GM13976 (cell line): ENCODE results near the gene CDHR3.

Experiments
- DNase-seq: peaks from one replicate; pipeline ENCODE4 v3.0.0; 2012; ENCODE audit warnings: low spot score
- in situ Hi-C: fragments of 300-500 bp; cut with MboI; formaldehyde crosslinking; loops from one replicate; pipeline ENCODE4 v1.12.0; 2022; ENCODE audit warnings: low sequenced_read_pairs, mixed read lengths, inconsistent platforms; ENCODE audit not compliant: unreplicated experiment
- TF ChIP-seq, protein P1 (sequence below): IDR thresholded peaks from 2 replicates; pipeline ENCODE4 v1.5.1; 2012; ENCODE audit warnings: borderline replicate concordance, mild to moderate bottlenecking; ENCODE audit not compliant: insufficient read depth; ENCODE audit errors: extremely low read depth, missing control alignments, control extremely low read depth

Gene CDHR3

DNA sequence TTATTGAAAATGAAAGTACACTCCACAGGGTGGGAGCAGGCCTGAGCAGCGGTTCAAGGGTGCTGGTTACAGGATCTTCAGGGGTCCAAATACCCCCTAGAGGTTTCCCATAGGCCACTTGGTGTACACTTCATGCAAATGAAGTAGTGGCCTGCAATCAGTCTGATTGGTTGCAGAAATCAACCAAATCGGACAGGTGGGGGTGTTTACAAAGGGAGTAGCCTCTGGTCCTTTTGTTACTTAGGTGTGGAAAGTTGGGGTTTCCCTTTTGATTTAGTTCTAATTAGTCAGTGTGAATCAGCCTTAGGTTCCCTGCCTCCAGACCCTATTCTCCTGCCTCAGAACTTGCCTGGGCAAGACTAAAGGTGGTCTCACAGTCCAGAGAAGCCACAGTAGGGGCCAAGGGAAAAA lies 99.5 kb downstream of the CDHR3 start:
- no peak for DNase-seq
- TF ChIP-seq, protein P1, sequence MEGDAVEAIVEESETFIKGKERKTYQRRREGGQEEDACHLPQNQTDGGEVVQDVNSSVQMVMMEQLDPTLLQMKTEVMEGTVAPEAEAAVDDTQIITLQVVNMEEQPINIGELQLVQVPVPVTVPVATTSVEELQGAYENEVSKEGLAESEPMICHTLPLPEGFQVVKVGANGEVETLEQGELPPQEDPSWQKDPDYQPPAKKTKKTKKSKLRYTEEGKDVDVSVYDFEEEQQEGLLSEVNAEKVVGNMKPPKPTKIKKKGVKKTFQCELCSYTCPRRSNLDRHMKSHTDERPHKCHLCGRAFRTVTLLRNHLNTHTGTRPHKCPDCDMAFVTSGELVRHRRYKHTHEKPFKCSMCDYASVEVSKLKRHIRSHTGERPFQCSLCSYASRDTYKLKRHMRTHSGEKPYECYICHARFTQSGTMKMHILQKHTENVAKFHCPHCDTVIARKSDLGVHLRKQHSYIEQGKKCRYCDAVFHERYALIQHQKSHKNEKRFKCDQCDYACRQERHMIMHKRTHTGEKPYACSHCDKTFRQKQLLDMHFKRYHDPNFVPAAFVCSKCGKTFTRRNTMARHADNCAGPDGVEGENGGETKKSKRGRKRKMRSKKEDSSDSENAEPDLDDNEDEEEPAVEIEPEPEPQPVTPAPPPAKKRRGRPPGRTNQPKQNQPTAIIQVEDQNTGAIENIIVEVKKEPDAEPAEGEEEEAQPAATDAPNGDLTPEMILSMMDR, result no peak
- in situ Hi-C loops, result loop anchor here (25.0 kb wide), 1 partner anchor 400 kb away; no protein-coding TSS in a partner anchor

DNA sequence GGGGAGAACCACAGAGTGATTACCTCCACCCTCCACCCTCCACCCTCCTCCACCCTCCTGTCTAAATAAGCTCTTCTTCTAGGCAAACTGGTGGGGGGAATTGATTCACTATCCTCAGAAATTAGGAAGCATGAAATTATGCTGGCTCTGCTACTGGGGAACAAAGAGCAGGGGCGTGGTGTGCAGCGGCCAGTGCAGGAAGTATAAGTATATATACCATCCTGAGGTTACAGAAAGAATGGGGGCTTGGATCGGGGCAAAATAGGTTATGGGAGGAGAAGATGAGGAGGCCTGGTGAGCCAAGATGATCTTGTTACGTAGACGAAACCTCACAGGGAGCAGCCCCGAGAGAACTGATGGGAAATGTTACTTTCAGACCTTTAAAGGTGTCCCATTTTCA lies 100.0 kb downstream of the CDHR3 start:
- TF ChIP-seq, protein P1, result no peak
- DNase-seq, result no peak
- in situ Hi-C loops, result loop anchor here (25.0 kb wide), 1 partner anchor 399 kb away; no protein-coding TSS in a partner anchor

DNA sequence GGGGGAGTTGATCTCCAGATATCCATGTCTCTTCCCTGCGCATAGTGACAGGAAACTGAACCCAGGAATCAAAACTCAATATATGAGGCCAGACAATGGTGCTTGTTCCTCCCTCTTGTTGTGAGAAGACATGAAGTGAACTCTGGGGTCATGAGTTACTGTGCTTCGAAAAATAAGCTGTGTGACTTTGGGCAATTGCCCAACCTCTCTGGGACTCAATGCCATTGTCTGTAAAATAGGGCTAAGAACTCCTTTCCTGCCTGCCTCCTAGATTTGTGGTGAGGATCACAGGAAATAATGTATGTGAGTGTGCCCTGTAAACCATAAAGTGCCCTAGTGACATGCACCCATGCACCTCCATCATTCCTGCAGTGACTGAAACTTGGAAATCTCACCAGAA lies 100.6 kb downstream of the CDHR3 start:
- TF ChIP-seq, protein P1, result no peak
- DNase-seq, result no peak
- in situ Hi-C loops, result loop anchor here (25.0 kb wide), 1 partner anchor 399 kb away; no protein-coding TSS in a partner anchor

DNA sequence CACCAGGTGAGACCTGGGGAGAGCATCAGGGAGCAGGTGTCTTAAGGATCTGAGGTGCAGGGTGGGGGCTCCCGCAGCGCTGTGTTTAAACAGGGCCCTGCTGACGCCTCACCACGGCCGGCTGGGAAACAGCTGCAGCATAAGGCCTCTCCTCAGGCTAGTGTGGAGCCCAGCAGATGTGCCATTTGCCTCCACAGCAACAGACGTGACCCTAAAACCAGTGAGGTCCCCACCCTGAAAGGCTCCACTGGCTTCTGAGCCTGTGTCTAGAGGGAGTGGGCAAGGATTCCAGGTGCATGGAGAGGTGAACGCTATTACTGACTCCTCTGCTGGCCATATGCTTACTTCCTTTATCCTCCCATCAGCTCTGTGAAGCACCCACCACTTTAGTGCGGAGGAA lies 101.3 kb downstream of the CDHR3 start:
- in situ Hi-C loops, result loop anchor here (25.0 kb wide), 1 partner anchor 398 kb away; no protein-coding TSS in a partner anchor
- TF ChIP-seq, protein P1, result no peak
- no peak for DNase-seq

DNA sequence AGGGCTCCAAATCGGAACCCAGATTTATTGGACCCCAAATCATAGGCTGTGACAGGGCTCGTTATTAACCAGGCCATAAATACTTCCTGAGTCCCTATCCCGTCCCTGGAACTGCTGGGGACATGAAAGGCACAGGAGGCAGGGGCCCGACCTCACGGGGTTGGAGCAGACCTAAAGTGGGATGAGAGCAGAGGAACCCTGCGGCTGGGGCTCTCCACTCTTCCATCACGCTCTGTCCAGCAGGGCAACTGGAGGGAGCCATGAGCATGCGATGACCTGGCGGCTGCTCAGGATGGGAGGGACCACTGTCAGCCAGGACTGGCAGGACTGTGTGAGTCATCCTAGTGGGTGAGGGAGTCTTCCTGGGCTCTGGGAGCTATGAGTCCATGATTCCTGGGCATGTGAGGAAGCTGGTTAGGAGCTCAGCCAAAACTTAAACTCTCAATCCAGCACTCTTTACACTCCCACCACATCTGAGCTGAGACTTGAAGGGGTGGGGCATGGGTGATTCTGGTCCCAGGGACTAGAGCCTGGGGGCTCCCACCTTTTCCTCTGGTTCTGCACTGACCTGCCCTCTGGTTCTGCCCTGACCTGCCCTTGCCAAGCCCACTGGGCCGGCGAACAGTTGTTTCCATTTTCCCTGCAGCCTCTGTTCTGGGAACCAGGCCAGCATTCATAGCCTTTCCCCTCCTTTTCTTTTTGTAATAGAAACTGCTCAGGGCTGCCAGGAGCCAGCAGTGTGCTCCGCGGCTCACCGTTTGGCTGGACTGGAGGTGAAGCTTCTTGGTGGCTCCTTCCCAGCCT lies 101.9 kb downstream of the CDHR3 start:
- DNase-seq, result no peak
- in situ Hi-C loops, result loop anchor here (25.0 kb wide), 1 partner anchor 397 kb away; no protein-coding TSS in a partner anchor
- TF ChIP-seq, protein P1, result no peak

DNA sequence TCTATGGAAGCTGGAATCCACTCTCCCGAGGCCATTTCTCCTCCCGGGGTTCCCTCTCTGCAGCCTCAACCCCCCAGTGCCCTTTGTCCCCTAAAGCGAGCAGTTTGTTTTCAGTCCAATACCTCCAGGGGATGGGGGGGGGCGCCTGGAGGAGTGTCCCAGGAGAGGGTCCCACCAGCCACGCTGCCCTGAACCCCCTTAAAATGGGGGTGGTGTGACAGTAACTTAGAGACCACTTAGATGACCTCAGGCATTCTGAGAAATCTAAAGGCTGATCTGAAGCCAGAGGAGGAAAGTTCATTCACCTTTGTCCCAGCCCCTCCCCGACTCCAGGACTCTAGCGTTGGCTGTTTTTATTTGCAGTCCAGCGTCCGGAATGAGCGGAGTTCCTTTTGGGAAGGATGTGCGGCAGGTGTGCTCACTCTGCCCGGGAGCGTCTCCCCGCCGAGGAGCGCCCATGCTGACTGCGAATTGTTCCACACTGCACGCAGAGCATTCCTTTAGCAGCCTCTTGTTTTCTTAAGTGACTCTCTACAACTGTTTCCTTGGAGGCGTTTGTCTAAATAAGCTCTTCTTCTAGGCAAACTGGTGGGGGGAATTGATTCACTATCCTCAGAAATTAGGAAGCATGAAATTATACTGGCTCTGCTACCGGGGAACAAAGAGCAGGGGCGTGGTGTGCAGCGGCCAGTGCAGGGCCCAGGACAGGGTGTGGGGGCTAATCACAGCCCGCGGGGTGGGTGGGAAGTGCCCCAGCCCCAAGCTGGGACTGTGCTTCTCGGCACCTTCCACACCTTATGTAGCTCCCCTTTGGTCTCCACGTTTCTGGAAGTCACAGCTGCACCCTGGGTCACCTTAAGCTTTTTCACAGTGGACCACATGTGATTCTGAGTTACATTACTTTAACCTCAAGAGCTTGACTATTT lies 102.8 kb downstream of the CDHR3 start:
- DNase-seq, result no peak
- in situ Hi-C loops, result loop anchor here (25.0 kb wide), 1 partner anchor 396 kb away; no protein-coding TSS in a partner anchor
- TF ChIP-seq, protein P1, result no peak
